ENCODE results near the gene GLOD5. TPM values are rescaled to one million over a fixed set of nuclear protein-coding genes. Genes with fewer than 3 reads are reported as not detected.

The GLOD5 gene
- total and polyA plus RNA-seq, 2 of the 8 experiments (the other 6 are each of a cell fraction or from before 2014, with no cell fraction given), result 0.18 TPM; not detected in 1

- Histone ChIP-seq H3K27me3 (replicated peaks in 1 of 4; ENCODE audit: control insufficient read depth in 3 of 4, extremely low read depth in 1 of 4, insufficient read depth in 3 of 4, low read length in 3 of 4) (no peaks in the 10 kb centered on the region), H4K20me1 (replicated peaks in 1 of 2; ENCODE audit: control insufficient read depth in 1 of 2, insufficient read depth in 2 of 2, low read length in 2 of 2) (no peaks in the 10 kb centered on the region), H3K18ac (ENCODE audit: extremely low read depth, low read length) (no peak overlapping the region), H3K27ac (ENCODE audit: low read depth, low read length) (no peak overlapping the region), H3K79me2 (ENCODE audit: control insufficient read depth in 1 of 2, insufficient read depth in 2 of 2, low read length in 2 of 2) (no peaks in the 10 kb centered on the region), H2BK20ac (ENCODE audit: low read length) (no peak overlapping the region), H3K9me3 (ENCODE audit: insufficient read depth in 2 of 2, low read depth in 1 of 2, low read length in 1 of 2) (no peaks in the 10 kb centered on the region), H4K5ac (ENCODE audit: insufficient read length, low read depth, low read length) (no peak overlapping the region), H4K8ac (ENCODE audit: extremely low read depth, insufficient read depth, low read length) (no peak overlapping the region), H3K23me2 (ENCODE audit: low read depth, low read length) (no peaks in the 10 kb centered on the region), H3K4me1 (replicated peaks in 1 of 4; ENCODE audit: control insufficient read depth in 3 of 4, insufficient read depth in 4 of 4, low read length in 3 of 4) (no peaks in the 10 kb centered on the region), H2AK5ac (ENCODE audit: low read depth, low read length) (no peak overlapping the region), H3K9ac (replicated peaks in 1 of 4; ENCODE audit: extremely low read depth in 1 of 4, low read depth in 3 of 4, low read length in 3 of 4) (no peak overlapping the region), H4K91ac (replicated peaks; ENCODE audit: insufficient read length, low read length) (no peak overlapping the region), H2BK12ac (ENCODE audit: low read depth, low read length) (no peak overlapping the region), H3K4ac (replicated peaks; ENCODE audit: insufficient read length, low read depth, low read length) (no peak overlapping the region), H3K36me3 (ENCODE audit: control insufficient read depth in 2 of 4, insufficient read depth in 4 of 4, low read length in 3 of 4) (no peaks in the 10 kb centered on the region), H2AFZ (ENCODE audit: low read length) (no peak overlapping the region), H3K4me3 (ENCODE audit: extremely low read depth in 1 of 4, insufficient read depth in 2 of 4, low read depth in 3 of 4, low read length in 4 of 4) (no peak overlapping the region), H2BK120ac (replicated peaks; ENCODE audit: low read depth, low read length) (no peak overlapping the region), H2BK5ac (ENCODE audit: low read depth, low read length) (no peak overlapping the region), H3K14ac (ENCODE audit: insufficient read length) (no peak overlapping the region), H3K56ac (replicated peaks; ENCODE audit: insufficient read length, low read depth, low read length) (no peak overlapping the region), H3K4me2 (ENCODE audit: insufficient read depth in 1 of 2, low read depth in 2 of 2, low read length in 2 of 2) (no peak overlapping the region), H3K23ac (ENCODE audit: insufficient read length) (no peak overlapping the region), H3K79me1 (ENCODE audit: low read depth, low read length) (no peaks in the 10 kb centered on the region), H2BK15ac (ENCODE audit: low read length) (no peak overlapping the region)
- DNase-seq (ENCODE audit: low read depth in 1 of 2, low spot score in 2 of 2) (no peak), FAIRE-seq (no peak)
- ChIA-PET CTCF (ENCODE audit: partially characterized antibody) (no interaction called here), POLR2A (ENCODE audit: partially characterized antibody) (no interaction called here)
- TF ChIP-seq RAD21 (IDR thresholded peaks at IDR 0.05 in 1 of 2, conservative IDR thresholded peaks at IDR 0.05 in 1 of 2; ENCODE audit: low read depth in 2 of 2, low read length in 2 of 2) (no peak), BRCA1 (IDR thresholded peaks at IDR 0.05; ENCODE audit: low read depth, low read length) (no peak), GTF2F1 (IDR thresholded peaks at IDR 0.05; ENCODE audit: borderline replicate concordance, low read depth, low read length) (no peak), POLR2AphosphoS5 (IDR thresholded peaks at IDR 0.05; ENCODE audit: low read depth, low read length) (no peak), CREB1 (IDR thresholded peaks at IDR 0.05) (no peak), TEAD4 (IDR thresholded peaks at IDR 0.05; ENCODE audit: low read depth, low read length) (no peak), ATF3 (IDR thresholded peaks at IDR 0.05; ENCODE audit: insufficient read depth, low read depth, low read length) (no peak), ASH2L (IDR thresholded peaks at IDR 0.05; ENCODE audit: low read length) (no peak), RBBP5 (IDR thresholded peaks at IDR 0.05; ENCODE audit: borderline replicate concordance, low read depth, low read length) (no peak), JUND (IDR thresholded peaks at IDR 0.05; ENCODE audit: low read length) (no peak), ATF2 (IDR thresholded peaks at IDR 0.05; ENCODE audit: low read length) (no peak)
- WGBS, 2 experiments (ENCODE audit: extremely low coverage in 1 of 2, insufficient coverage in 1 of 2, insufficient read length in 1 of 2, insufficient replicate concordance in 2 of 2, low coverage in 1 of 2, low lambda C conversion rate in 2 of 2, missing lambda C conversion rate in 1 of 2), result 84% methylated on average over 6 of the region's 6 CpGs; no CpG with 5 or more reads in 1 of the 2 experiments
Measured at GRCh38 chrX:48769230-48769629, 7.7 kb downstream of the GLOD5 start.

Data from H1 (cell line).